ENCODE results near the gene FAT4. TPM values are rescaled to one million over a fixed set of nuclear protein-coding genes. Genes with fewer than 3 reads are reported as not detected.

Gene FAT4
- total RNA-seq, 1 experiment from 2014 or later, result 0.71 TPM

DNA sequence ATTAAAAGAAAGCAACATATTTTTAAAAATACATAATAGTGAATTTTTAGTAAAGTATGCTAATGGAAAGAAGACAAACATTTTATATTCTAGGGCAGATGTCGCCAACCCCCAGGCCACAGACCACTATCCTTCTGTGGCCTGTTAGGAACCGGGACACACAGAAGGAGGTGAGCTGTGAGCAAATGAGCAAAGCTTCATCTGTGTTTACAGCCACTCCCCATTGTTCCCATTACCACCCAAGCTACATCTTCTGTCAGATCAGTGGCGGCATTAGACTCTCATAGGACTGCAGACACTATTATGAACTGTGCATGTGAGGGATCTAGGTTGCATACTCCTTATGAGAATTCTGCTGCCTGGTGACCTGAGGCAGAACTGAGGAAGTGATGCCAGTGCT lies 37.0 kb upstream of the FAT4 start:
- DNase-seq (ENCODE audit: low read depth, low spot score) (no peak), ATAC-seq (no peak)
- no peaks in the 10 kb centered on the region for H3K79me2 ChIP-seq (ENCODE audit: insufficient read depth, low read length)
- no peaks in the 10 kb centered on the region for H3K36me3 ChIP-seq (ENCODE audit: control insufficient read depth in 1 of 2, insufficient read depth in 2 of 2, low read length in 2 of 2)
- H3K9me3 ChIP-seq (ENCODE audit: control insufficient read depth in 1 of 2, insufficient read depth in 1 of 2, low read depth in 1 of 2, low read length in 2 of 2), result no peaks in the 10 kb centered on the region
- H3K9ac ChIP-seq (ENCODE audit: low read length), result no peak overlapping the region
- H3K4me1 ChIP-seq (ENCODE audit: control insufficient read depth in 1 of 2, insufficient read depth in 2 of 2, low read length in 2 of 2), result no peaks in the 10 kb centered on the region
- TF ChIP-seq ZNF274 (IDR thresholded peaks at IDR 0.05; ENCODE audit: low read depth, low read length) (no peak), POLR2A (IDR thresholded peaks at IDR 0.05; ENCODE audit: borderline replicate concordance, extremely low read depth, insufficient read depth, insufficient read length) (no peak), EZH2 (IDR thresholded peaks at IDR 0.05) (no peak), ZFX (IDR thresholded peaks at IDR 0.05) (no peak), SP1 (IDR thresholded peaks at IDR 0.05; ENCODE audit: low read depth) (no peak), JUND (IDR thresholded peaks at IDR 0.05) (no peak), SRF (IDR thresholded peaks at IDR 0.05; ENCODE audit: low read depth) (no peak)
- intact Hi-C loops (cut with micrococcal nuclease), result no loop called here
- BruUV-seq (replicated peaks), result no TSS peak
- H4K20me1 ChIP-seq (ENCODE audit: insufficient read depth), result no peaks in the 10 kb centered on the region
- H3K4me3 ChIP-seq (replicated peaks in 1 of 2; ENCODE audit: low read depth in 1 of 2, low read length in 2 of 2), result no peak overlapping the region
- H3K27ac ChIP-seq (ENCODE audit: low read depth, low read length), result no peak overlapping the region
- no peak overlapping the region for H3K4me2 ChIP-seq (ENCODE audit: low read length)
- RAD21 ChIA-PET (ENCODE audit: low non-redundant PET in 1 of 2, low total read pairs in 2 of 2, uncharacterized antibody in 2 of 2, unreplicated experiment in 2 of 2), result no interaction called here
- POLR2A ChIA-PET, result no interaction called here
- no peak overlapping the region for H2AFZ ChIP-seq (ENCODE audit: low read depth, low read length, poor library complexity, severe bottlenecking)
- no peaks in the 10 kb centered on the region for H3K27me3 ChIP-seq (ENCODE audit: insufficient read depth, low read length)
- CTCF ChIA-PET, result no interaction called here
- no peaks in the 10 kb centered on the region for H3K9me2 ChIP-seq (ENCODE audit: insufficient read depth)

DNA sequence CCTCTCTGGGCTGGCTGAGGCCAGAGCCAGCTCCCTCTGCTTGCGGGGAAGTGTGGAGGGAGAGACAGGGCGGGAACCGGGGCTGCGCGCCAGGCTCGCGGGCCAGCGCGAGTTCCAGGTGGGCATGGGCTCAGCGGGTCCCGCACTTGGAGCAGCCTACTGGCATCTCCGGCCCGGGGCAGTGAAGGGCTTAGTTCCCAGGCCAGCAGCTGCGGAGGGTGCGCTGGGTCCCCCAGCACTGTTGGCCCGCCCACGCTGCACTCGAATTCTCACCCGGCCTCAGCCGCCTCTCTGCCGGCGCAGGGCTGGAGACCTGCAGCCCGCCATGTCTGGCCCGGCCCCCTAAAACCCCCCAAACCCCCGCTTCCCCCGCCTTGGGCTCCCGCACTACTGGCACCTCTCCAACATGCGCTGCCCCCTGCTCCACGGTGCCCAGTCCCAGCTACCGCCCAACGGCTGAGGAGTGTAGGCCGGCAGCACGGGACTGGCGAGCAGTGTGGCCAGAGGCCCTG lies 33.8 kb upstream of the FAT4 start:
- no peak overlapping the region for H3K4me3 ChIP-seq (replicated peaks in 1 of 2; ENCODE audit: low read depth in 1 of 2, low read length in 2 of 2)
- H3K79me2 ChIP-seq (ENCODE audit: insufficient read depth, low read length), result no peaks in the 10 kb centered on the region
- H3K4me1 ChIP-seq (ENCODE audit: control insufficient read depth in 1 of 2, insufficient read depth in 2 of 2, low read length in 2 of 2), result no peaks in the 10 kb centered on the region
- H3K4me2 ChIP-seq (ENCODE audit: low read length), result no peak overlapping the region
- ATAC-seq, result no peak
- RAD21 ChIA-PET (ENCODE audit: low non-redundant PET in 1 of 2, low total read pairs in 2 of 2, uncharacterized antibody in 2 of 2, unreplicated experiment in 2 of 2), result no interaction called here
- no peak overlapping the region for H3K9ac ChIP-seq (ENCODE audit: low read length)
- no peaks in the 10 kb centered on the region for H3K27me3 ChIP-seq (ENCODE audit: insufficient read depth, low read length)
- no peak overlapping the region for H2AFZ ChIP-seq (ENCODE audit: low read depth, low read length, poor library complexity, severe bottlenecking)
- TF ChIP-seq ELF1 (IDR thresholded peaks at IDR 0.05; ENCODE audit: borderline replicate concordance, low read depth) (no peak), ZFX (IDR thresholded peaks at IDR 0.05) (no peak), YY1 (IDR thresholded peaks at IDR 0.05; ENCODE audit: extremely low read depth, insufficient replicate concordance, low read depth, low read length) (no peak), CEBPB (IDR thresholded peaks at IDR 0.05; ENCODE audit: low read depth) (no peak), EZH2phosphoT487 (IDR thresholded peaks at IDR 0.05; ENCODE audit: borderline replicate concordance) (no peak), FOSL1 (IDR thresholded peaks at IDR 0.05; ENCODE audit: low read depth) (no peak), SRF (IDR thresholded peaks at IDR 0.05; ENCODE audit: low read depth) (no peak), TCF7L2 (IDR thresholded peaks at IDR 0.05; ENCODE audit: borderline replicate concordance, extremely low read depth, insufficient read depth, insufficient read length) (no peak), EGR1 (IDR thresholded peaks at IDR 0.05; ENCODE audit: low read depth) (no peak), SIN3A (IDR thresholded peaks at IDR 0.05; ENCODE audit: low read depth) (no peak), EZH2 (IDR thresholded peaks at IDR 0.05) (no peak), POLR2A (IDR thresholded peaks at IDR 0.05; ENCODE audit: borderline replicate concordance, extremely low read depth, insufficient read depth, insufficient read length) (no peak), RAD21 (IDR thresholded peaks at IDR 0.05; ENCODE audit: low read depth) (no peak), SP1 (IDR thresholded peaks at IDR 0.05; ENCODE audit: low read depth) (no peak), CBX3 (IDR thresholded peaks at IDR 0.05; ENCODE audit: low read depth) (no peak), JUND (IDR thresholded peaks at IDR 0.05) (no peak), ZNF274 (IDR thresholded peaks at IDR 0.05; ENCODE audit: low read depth, low read length) (no peak)
- TF ChIP-seq, protein P1, sequence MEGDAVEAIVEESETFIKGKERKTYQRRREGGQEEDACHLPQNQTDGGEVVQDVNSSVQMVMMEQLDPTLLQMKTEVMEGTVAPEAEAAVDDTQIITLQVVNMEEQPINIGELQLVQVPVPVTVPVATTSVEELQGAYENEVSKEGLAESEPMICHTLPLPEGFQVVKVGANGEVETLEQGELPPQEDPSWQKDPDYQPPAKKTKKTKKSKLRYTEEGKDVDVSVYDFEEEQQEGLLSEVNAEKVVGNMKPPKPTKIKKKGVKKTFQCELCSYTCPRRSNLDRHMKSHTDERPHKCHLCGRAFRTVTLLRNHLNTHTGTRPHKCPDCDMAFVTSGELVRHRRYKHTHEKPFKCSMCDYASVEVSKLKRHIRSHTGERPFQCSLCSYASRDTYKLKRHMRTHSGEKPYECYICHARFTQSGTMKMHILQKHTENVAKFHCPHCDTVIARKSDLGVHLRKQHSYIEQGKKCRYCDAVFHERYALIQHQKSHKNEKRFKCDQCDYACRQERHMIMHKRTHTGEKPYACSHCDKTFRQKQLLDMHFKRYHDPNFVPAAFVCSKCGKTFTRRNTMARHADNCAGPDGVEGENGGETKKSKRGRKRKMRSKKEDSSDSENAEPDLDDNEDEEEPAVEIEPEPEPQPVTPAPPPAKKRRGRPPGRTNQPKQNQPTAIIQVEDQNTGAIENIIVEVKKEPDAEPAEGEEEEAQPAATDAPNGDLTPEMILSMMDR (IDR thresholded peaks at IDR 0.05 in 2 of 3, conservative IDR thresholded peaks at IDR 0.05 in 1 of 3; ENCODE audit: borderline replicate concordance in 1 of 3, insufficient read depth in 1 of 3, low read depth in 2 of 3, low read length in 2 of 3), result no peak
- TF ChIP-seq, protein P2, sequence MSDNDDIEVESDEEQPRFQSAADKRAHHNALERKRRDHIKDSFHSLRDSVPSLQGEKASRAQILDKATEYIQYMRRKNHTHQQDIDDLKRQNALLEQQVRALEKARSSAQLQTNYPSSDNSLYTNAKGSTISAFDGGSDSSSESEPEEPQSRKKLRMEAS (IDR thresholded peaks at IDR 0.05), result no peak
- TF ChIP-seq, protein P3, sequence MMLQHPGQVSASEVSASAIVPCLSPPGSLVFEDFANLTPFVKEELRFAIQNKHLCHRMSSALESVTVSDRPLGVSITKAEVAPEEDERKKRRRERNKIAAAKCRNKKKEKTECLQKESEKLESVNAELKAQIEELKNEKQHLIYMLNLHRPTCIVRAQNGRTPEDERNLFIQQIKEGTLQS (IDR thresholded peaks at IDR 0.05), result no peak
- no peaks in the 10 kb centered on the region for H4K20me1 ChIP-seq (ENCODE audit: insufficient read depth)
- no TSS peak for BruUV-seq (replicated peaks)
- no peaks in the 10 kb centered on the region for H3K9me3 ChIP-seq (ENCODE audit: control insufficient read depth in 1 of 2, insufficient read depth in 1 of 2, low read depth in 1 of 2, low read length in 2 of 2)
- intact Hi-C loops (cut with micrococcal nuclease), result loop anchor here (10.0 kb wide), 1 partner anchor 1506 kb away; no protein-coding TSS in a partner anchor
- DNase-seq (ENCODE audit: low read depth, low spot score), result no peak
- H3K36me3 ChIP-seq (ENCODE audit: control insufficient read depth in 1 of 2, insufficient read depth in 2 of 2, low read length in 2 of 2), result no peaks in the 10 kb centered on the region
- CTCF ChIA-PET, result interaction anchor here (0.9 kb wide), 1 partner anchor 947 kb away, joined by 4 read pairs; no protein-coding TSS in a partner anchor
- H3K9me2 ChIP-seq (ENCODE audit: insufficient read depth), result no peaks in the 10 kb centered on the region
- POLR2A ChIA-PET, result no interaction called here
- no peak overlapping the region for H3K27ac ChIP-seq (ENCODE audit: low read depth, low read length)

All from HCT116 (cell line).